Measurements from ENCODE around the gene CD320. TPM values are rescaled to one million over a fixed set of nuclear protein-coding genes. Genes with fewer than 3 reads are reported as not detected.
A peak's percentile ranks its signal among the peaks of the same experiment; 100 is the strongest.

The CD320 gene
- total RNA-seq, 2 experiments from 2014 or later, result 17.1 to 17.6 TPM

DNA sequence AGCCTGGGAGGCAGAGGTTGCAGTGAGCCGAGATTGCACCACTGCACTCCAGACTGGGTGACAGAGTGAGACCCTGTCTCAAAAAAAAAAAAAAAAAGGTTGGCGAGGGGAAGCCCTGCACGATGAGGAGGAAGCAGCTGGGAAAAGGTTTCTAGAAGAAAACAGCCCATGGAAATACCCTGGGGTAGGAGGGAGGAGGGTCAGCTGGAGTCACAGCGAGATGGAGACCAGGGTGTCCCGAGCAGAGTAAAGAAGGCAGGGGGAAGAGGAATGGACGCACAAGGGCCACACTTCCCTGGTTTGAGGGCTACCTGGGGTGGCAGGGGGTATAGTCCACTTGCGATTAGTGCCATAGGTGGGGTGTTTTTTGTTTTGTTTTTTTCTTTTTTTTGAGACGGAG is 28.5 kb upstream of the CD320 start:
- peaks cover 24% of the 10 kb centered on the region for H3K4me1 ChIP-seq (ENCODE audit: insufficient read depth, low read length)
- POLR2A ChIA-PET, result no interaction called here
- H3K9me3 ChIP-seq (ENCODE audit: control insufficient read depth in 1 of 2, insufficient read depth in 1 of 2, low read length in 2 of 2), result peaks cover 0 to 3% of the 10 kb centered on the region in 2 experiments
- H3K4me3 ChIP-seq (ENCODE audit: low read length), result no peak overlapping the region
- DNase-seq (no peak), ATAC-seq (ENCODE audit: poor library complexity) (no peak)
- Mint-ChIP-seq H3K36me3 (ENCODE audit: low read depth) (no peaks in the 10 kb centered on the region), H3K9me3 (no peaks in the 10 kb centered on the region), H3K27ac (no peak overlapping the region), H3K27me3 (peaks cover 38% of the 10 kb centered on the region), H3K4me3 (no peak overlapping the region), H3K4me1 (ENCODE audit: low read depth) (peaks cover 5% of the 10 kb centered on the region)
- no peak overlapping the region for H3K27ac ChIP-seq (ENCODE audit: low read depth in 1 of 2, low read length in 2 of 2)
- no peaks in the 10 kb centered on the region for H3K36me3 ChIP-seq (ENCODE audit: insufficient read depth, low read length)
- no peak for TF ChIP-seq CTCF (IDR thresholded peaks at IDR 0.05)
- intact Hi-C loops (cut with DNase I, micrococcal nuclease), result no loop called here
- H3K27me3 ChIP-seq (ENCODE audit: control insufficient read depth in 1 of 2, insufficient read depth in 2 of 2, low read length in 2 of 2), result peaks cover 19 to 26% of the 10 kb centered on the region in 2 experiments
- CTCF ChIA-PET, result no interaction called here

GRCh38 chr19:8336072-8336569 is 28.0 kb upstream of the CD320 start:
- H3K36me3 ChIP-seq (ENCODE audit: insufficient read depth, low read length), result no peaks in the 10 kb centered on the region
- no peak overlapping the region for H3K27ac ChIP-seq (ENCODE audit: low read depth in 1 of 2, low read length in 2 of 2)
- H3K4me3 ChIP-seq (ENCODE audit: low read length), result no peak overlapping the region
- POLR2A ChIA-PET, result no interaction called here
- Mint-ChIP-seq H3K9me3 (no peaks in the 10 kb centered on the region), H3K27me3 (peaks cover 38% of the 10 kb centered on the region), H3K4me1 (ENCODE audit: low read depth) (peaks cover 5% of the 10 kb centered on the region), H3K27ac (no peak overlapping the region), H3K36me3 (ENCODE audit: low read depth) (no peaks in the 10 kb centered on the region), H3K4me3 (peak overlapping the region; percentile 60)
- DNase-seq (no peak), ATAC-seq (ENCODE audit: poor library complexity) (no peak)
- H3K4me1 ChIP-seq (ENCODE audit: insufficient read depth, low read length), result peaks cover 24% of the 10 kb centered on the region
- TF ChIP-seq CTCF (IDR thresholded peaks at IDR 0.05), result no peak
- intact Hi-C loops (cut with DNase I, micrococcal nuclease), result no loop called here
- CTCF ChIA-PET, result no interaction called here
- peaks cover 19 to 26% of the 10 kb centered on the region in 2 experiments for H3K27me3 ChIP-seq (ENCODE audit: control insufficient read depth in 1 of 2, insufficient read depth in 2 of 2, low read length in 2 of 2)
- H3K9me3 ChIP-seq (ENCODE audit: control insufficient read depth in 1 of 2, insufficient read depth in 1 of 2, low read length in 2 of 2), result peaks cover 0 to 3% of the 10 kb centered on the region in 2 experiments

- ChIA-PET POLR2A (no interaction called here), CTCF (no interaction called here)
- H3K9me3 ChIP-seq (ENCODE audit: control insufficient read depth in 1 of 2, insufficient read depth in 1 of 2, low read length in 2 of 2), result peaks cover 0 to 3% of the 10 kb centered on the region in 2 experiments
- intact Hi-C loops (cut with DNase I, micrococcal nuclease), result no loop called here
- DNase-seq, result peak in 6 of 14 experiments; percentile 6 to 42 (median 28)
- H3K27me3 ChIP-seq (ENCODE audit: control insufficient read depth in 1 of 2, insufficient read depth in 2 of 2, low read length in 2 of 2), result peaks cover 19 to 26% of the 10 kb centered on the region in 2 experiments
- no peak overlapping the region for H3K4me3 ChIP-seq (ENCODE audit: low read length)
- H3K4me3 Mint-ChIP-seq, result peak overlapping the region; percentile 60
- no peaks in the 10 kb centered on the region for H3K36me3 Mint-ChIP-seq (ENCODE audit: low read depth)
- peaks cover 5% of the 10 kb centered on the region for H3K4me1 Mint-ChIP-seq (ENCODE audit: low read depth)
- no peak overlapping the region for H3K27ac Mint-ChIP-seq
- H3K9me3 Mint-ChIP-seq, result no peaks in the 10 kb centered on the region
- peaks cover 34% of the 10 kb centered on the region for H3K27me3 Mint-ChIP-seq
- no peak for TF ChIP-seq CTCF (IDR thresholded peaks at IDR 0.05)
- H3K36me3 ChIP-seq (ENCODE audit: insufficient read depth, low read length), result no peaks in the 10 kb centered on the region
- no peak overlapping the region for H3K27ac ChIP-seq (ENCODE audit: low read depth in 1 of 2, low read length in 2 of 2)
- peak; percentile 66 for ATAC-seq (ENCODE audit: poor library complexity)
- peaks cover 20% of the 10 kb centered on the region for H3K4me1 ChIP-seq (ENCODE audit: insufficient read depth, low read length)
Measured at GRCh38 chr19:8335343-8336071, 27.3 kb upstream of the CD320 start.

Data from CD4-positive, alpha-beta T cell (primary cell).